GM18502 (cell line): Measurements from ENCODE around the gene NBR1.
"Not testable (repeated sequence)": the region's sequence is repeated elsewhere in the genome, so short reads cannot be mapped to it uniquely, and the experiment has no call there.

ENCODE experiments used
- ATAC-seq: cut with Tn5 transposase; IDR thresholded peaks from one replicate; pipeline ENCODE4 v1.9.1; 2021; ENCODE audit warnings: mild to moderate bottlenecking; ENCODE audit not compliant: unreplicated experiment, poor library complexity

The NBR1 gene

DNA sequence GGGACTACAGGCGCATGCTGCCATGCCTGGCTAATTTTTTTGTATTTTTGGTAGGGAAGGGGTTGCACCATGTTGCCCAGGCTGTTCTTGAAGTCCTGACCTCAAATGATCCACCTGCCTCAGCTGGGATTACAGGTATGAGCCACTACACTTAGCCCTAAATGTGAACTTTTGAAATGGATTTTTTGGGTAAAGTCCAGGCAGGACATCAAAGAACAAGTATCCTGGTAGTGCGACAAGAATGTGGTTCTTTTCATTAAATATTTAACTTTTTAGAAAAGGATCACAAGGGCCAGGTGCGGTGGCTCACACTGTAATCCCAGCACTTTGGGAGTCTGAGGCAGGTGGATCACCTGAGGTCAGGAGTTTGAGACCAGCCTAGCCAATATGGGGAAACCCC, 15.3 kb upstream of the NBR1 start:
- no peak for ATAC-seq

DNA sequence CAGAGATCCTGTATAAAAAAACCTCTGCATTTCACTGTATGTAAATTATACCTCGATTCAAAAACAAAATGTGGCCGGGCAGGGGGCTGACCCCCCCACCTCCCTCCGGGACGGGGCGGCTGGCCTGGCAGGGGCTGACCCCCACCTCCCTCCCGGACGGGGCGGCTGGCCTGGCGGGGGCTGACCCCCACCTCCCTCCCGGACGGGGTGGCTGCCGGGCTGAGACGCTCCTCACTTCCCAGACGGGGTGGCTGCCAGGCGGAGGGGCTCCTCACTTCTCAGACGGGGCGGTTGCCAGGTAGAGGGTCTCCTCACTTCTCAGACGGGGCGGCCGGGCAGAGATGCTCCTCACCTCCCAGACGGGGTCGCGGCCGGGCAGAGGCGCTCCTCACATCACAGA, 11.8 kb upstream of the NBR1 start:
- ATAC-seq, result not testable (repeated sequence)

DNA sequence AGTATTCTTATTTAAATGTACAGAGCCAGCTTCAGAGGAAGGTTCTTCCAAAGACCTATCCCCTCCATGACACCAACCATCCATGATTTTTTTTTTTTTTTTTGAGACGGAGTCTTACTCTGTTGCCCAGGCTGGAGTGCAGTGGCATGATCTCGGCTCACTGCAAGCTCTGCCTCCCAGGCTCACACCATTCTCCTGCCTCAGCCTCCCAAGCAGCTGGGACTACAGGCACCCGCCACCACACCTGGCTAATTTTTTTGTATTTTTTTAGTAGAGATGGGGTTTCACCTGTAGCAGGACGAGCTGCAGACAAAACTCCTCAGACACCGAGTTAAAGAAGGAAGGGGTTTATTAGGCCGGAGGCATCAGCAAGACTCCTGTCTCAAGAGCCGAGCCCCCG, 11.1 kb upstream of the NBR1 start:
- ATAC-seq, result not testable (repeated sequence)

DNA sequence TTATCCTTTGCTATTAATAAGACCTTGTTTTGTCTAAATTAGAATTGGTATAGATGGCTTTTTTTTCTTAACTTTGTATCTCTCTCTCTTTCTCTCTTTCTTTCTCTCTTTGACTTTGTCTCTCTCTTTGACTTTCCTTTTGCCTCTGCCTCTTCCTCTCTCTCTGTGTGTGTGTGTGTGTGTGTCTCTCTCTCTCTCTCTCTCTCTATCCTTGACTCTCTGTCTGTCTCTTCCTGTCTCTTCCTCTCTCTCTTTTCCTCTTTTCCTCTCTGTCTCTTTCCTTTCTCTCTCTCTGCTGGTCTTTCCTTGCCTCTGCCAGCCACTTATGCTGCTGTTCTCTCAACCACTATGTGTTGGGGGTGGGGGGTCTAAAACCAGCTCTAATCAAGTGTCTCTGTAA, 5.0 kb upstream of the NBR1 start:
- not testable (repeated sequence) for ATAC-seq

DNA sequence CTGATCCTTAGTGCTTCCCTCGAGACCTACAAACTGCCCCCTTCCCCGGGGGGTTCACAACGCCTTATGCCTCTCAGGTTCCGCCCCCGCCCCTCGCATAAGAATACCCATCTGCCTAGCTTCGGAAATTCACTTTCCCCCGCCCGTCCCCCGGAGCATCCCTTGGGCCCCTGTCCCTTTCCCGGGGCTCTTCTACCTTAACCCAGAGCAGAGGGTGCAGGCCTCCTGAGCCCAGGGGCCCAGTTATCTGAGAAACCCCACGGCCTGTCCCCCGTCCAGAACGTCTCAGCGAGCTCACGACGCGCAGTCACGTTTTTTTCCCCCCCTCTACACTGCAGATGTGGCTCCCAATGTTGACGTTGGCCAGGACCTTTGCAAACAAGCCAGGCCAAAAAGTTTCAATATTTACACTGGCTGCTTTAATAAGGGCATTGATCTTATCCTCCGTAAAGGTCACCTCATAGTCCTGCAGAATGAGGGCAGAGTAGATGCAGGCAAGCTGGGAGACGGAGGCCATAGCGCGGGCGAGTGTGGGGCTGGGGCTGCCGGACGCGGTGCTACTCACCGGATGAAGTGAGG, 1.4 kb upstream of the NBR1 start:
- ATAC-seq, result peak; percentile 26

DNA sequence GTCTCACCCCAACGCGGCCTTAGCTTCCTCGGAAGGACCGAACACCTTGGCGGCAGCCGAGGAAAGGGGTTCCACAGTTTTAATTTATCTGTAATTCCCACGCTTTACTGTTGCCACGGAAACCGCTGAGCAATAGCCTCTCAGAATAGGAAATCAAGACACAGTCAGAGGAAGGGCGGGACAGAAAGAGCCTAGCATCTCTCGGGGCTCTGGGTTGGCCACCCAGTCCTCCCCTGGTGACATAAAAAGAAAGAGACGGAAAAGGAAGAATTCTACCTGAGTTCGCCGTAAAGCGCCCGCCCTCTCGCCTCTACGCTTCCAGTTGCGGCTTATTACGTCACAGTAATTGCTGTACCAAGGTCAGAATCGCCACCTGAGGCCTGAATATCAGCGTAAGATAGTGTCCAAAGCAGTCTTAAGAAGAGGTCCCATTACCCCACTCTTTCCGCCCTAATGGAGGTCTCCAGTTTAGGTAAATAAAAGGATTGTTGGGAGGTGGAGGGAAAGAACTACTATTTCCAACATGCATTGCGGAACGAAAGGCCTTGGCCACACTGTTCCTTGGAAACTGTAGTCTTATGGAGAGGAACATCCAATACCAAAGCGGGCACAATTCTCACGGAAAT, 761 bp upstream of the NBR1 start:
- ATAC-seq, result peak; percentile 59

DNA sequence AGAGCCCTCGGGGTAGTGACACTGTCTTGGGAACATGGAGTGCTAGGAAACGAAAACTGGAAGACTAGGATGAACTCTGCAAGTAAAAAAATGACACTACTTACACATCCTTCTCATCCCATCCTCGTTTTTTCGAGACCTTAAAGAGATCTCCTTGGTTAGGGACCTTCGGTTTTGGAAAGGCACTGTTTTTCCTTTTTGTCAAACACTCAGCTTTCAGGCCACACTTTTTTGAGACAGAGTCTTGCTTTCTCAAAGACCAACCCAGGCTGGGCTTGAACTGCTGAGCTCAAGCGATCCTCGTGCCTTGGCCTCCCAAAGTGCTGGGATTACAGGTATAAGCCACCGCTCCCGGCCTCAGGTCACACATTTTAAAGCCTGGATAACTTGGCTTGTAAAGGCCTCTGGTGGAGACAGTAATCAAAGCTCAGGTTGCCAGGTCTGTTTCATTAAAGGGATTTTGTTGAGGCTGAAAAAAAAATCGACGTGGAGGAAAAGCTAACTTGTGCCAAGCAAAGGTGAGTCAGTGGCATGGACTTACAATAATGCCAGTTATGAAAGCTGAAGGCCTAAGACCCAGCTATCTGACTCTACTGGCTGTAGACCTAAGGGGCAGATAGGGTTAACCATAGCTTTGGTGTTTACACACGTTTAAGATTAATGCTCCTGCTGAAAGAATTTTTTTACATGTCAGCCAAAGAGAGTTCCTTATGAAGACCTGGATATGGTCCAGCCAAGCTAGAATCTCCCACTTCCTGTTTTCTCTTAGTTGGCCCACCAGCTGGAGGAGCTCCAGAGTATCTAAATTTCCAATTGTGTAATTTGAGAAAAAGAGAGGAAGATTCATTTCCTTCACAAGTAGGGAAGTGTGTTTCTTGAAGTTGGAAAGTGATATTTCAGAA, 823 bp downstream of the NBR1 start:
- ATAC-seq, result no peak

DNA sequence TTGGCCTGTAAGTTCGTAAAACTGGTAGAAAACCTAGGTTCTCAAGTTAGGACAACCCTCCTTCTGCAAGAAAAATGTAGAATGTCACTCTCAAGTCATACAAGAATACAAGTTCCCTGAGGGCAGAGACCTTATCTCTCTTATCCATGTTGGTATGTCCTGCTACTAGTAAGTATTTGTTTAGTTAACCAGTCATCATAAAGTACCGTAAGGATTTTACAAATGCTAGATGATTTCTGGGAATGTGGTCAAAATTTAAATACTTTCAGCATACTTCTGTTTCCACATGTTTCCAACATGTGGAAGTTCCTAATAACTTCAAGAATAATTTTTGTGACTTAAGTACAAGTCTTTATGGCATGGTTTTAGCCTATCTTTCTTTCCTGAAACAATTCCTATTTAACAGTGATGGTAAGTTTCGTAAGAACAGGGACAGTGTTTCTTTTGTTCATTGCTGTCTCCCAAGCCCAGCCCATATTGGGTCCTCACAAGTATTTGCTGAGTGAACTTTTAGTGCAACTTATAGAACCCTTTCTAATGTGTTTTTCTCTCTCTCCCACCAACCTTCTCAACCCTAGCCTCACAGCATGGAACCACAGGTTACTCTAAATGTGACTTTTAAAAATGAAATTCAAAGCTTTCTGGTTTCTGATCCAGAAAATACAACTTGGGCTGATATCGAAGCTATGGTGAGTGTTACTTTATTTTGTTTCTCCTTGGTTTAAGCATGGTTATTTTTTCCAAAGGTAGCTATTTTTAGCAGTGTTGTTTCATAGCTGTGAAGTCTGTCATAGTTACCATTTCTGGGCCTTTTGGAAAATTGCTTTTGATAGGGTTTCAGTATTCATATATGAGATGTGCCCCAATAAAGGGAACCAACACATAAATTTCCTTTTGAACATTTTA, 4.5 kb downstream of the NBR1 start:
- ATAC-seq, result no peak

DNA sequence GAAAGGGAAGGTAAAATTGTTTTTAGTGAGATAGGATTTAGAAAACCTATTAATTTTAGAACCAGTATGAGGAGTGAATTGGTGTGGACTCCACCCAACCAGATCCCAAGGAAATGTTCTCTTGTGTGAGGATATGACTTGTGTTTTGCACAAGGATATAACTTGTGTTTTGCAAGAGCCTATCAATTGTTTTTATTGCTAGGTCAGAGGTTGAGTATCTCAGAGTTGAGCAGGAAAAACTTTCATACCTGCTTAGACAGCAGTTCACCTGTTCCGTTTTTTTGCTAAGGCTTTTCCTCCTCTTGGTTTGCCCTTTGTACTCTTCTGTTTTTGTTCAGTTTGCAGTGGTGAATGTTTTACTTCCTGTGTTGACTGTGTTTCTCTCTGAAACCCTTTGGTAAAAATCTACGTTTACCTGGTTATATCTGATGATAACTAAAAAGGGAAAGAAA, 5.1 kb downstream of the NBR1 start:
- no peak for ATAC-seq

DNA sequence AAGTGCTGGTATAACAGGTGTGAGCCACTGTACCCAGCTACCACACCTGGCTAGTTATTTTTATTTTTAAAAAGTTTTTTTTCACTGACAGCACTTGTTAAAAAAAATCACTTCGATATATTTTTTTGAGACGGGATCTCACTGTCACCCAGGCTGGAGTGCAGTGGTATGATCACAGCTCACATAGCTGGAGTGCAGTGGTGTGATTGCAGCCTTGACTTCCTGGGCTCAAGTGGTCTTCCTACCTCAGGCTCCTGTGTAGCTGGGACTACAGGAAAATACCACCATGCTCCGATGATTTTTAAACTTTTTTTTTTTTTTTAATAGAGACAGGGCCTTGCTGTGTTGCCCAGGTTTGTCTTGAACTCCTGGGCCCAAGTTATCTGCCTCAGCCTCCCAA, 12.9 kb downstream of the NBR1 start:
- no peak for ATAC-seq

DNA sequence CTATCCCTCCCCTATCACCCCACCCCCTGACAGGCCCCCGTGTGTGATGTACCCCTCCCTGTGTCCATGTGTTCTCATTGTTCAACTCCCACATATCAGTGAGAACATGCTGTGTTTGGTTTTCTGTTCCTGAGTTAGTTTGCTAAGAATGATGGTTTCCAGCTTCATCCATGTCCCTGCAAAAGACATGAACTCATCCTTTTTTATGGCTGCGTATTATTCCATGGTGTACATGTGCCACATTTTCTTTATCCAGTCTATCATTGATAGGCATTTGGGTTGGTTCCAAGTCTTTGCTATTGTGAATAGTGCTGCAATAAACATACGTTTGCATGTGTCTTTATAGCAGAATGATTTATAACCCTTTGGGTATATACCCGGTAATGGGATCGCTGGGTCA, 15.6 kb downstream of the NBR1 start:
- ATAC-seq, result not testable (repeated sequence)

DNA sequence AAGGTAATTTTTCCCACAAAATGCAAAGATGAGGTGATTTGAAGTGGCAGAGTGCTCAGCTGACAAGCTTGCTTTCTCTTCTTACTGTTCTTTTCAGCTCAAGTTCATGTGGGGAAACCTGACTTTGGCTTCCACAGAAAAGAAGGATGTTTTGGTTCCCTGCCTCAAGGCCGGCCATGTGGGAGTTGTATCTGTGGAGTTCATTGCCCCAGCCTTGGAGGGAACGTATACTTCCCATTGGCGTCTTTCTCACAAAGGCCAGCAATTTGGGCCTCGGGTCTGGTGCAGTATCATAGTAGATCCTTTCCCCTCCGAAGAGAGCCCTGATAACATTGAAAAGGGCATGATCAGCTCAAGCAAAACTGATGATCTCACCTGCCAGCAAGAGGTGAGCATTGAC, 22.2 kb downstream of the NBR1 start:
- no peak for ATAC-seq

DNA sequence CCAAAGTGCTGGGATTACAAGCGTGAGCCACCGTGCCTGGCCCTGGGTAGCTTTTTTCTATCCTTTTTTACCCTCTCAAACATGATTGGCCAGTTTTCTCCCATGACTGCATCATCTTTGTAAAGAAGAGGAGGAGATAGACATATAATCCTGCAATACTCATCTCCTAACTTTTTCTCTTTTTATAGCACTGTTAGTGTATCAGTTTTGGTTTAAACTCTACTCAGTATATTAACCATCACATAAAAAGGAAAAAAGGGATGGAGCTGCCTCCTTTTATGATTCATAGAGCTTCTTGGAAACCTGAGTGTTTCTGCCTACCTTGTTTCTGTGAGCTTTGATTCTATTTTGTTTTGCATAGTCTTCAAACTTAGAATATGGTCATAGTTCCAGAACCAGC, 28.6 kb downstream of the NBR1 start:
- no peak for ATAC-seq

DNA sequence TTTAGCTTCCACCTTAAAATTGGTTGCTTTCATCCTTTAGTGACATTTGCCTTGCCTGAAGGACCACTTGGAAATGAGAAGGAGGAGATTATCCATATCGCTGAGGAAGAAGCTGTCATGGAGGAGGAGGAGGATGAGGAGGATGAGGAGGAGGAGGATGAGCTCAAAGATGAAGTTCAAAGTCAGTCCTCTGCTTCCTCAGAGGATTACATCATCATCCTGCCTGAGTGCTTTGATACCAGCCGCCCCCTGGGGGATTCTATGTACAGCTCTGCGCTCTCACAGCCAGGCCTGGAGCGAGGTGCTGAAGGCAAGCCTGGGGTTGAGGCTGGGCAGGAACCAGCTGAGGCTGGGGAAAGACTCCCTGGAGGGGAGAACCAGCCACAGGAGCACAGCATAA, 29.1 kb downstream of the NBR1 start:
- no peak for ATAC-seq

DNA sequence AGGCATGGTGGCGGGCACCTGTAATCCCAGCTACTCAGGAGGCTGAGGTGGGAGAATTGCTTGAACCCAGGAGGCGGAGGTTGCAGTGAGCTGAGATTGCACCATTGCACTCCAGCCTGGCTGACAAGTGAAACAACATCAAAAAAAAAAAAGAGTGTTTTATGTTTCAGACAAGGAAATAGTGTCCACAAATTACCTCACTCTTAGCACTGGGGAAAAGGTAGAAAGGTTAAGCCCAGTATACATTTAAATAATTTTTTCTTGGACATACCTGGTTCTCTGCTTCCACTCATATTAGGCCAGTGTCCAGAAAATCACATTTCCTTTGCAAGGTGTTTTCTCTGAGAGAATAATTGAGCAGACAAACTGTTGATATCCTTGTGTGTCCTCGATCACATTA, 32.0 kb downstream of the NBR1 start:
- ATAC-seq, result not testable (repeated sequence)

DNA sequence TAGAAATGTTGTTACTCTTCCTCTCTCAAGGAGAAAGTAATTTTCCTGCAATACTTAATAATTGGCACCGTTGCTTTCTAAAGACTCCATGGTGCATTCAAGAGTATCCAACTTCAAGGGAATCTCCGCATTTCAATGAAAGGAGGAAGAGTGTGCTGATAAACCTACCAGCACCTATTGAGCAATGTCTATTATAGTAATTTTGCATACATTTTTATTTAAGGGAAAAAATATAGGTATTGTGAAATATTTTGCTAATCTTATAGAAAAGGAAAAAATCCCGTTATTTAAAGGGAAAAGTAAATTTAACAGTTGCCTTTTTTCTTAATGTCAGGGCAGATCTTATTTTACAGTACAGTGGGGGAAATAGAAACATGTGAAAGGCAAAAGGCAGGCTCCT, 39.6 kb downstream of the NBR1 start:
- ATAC-seq, result no peak

DNA sequence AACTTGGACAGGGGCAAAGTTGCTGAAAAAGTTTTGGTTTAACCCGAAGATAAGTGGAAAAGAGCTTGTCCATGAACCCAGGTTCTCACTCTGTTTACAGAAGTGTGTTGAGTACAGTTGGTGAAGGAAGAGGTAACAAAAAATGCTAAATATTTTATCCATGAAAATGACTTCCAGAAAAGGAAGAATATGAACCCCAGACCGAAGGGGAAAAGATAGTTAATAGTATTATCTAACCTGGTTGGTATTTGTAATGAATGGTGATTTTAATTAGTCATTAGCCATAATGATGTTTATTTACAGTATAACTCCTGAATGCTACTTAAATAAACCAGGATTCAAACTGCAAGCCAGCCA, 40.1 kb downstream of the NBR1 start:
- no peak for ATAC-seq

DNA sequence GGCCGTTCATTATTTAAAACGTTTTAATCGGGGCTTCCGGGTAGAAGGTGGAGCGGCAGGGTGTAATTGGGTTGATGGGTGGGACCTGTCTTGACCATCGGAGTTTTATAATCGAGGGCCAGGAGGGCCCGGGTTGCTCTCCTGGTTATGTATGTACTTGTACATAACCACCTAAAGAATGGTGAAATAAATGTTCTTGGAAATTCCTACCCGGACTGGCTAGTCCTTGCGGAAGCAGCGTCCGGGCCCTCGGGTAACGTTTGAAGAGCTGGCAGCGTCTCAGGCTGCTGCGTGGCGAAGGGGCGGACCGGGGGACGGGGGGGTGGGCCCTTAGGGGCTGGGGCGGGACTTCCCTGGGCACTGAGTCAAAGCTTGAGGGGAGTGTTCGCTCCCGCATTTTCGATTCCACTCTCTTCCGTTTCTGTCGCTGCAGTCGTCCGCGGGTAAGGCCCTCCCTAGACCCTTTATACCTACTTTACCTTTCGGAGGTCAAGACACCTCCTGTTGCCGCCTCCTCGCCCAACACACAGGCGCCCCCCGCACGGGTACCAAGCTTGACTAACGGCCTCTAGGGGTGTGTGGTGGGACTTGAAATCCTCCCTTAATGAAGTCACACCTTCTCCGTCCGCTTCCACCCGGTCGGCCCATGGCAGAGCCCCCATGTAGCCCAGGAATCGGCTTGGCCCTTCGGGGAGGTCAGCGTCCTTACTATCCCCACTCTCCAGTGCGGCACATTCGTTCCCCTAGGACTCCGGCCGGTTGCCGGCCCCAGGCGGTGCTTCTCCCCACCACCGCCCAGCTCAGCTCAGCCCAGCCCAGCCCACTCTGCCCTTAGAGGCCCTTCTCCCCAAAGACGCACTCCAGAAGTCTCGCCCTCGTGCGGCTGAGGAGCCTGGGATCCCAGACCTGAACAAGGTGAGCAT, 40.7 kb downstream of the NBR1 start, which contains the start of gene TMEM106A:
TMEM106A (plus strand) TSS at position 396 of the 923 bp plus-strand sequence. CDS start 1,167 bp downstream, outside the sequence.
- peak; percentile 78 for ATAC-seq
